HG03135 (cell line): ENCODE data around the gene WEE1.
"Not testable (repeated sequence)": the region's sequence is repeated elsewhere in the genome, so short reads cannot be mapped to it uniquely, and the experiment has no call there.

Experiments used
- ATAC-seq: cut with Tn5 transposase; IDR thresholded peaks from one replicate; pipeline ENCODE4 v1.9.1; 2021; ENCODE audit warnings: mild to moderate bottlenecking, moderate library complexity; ENCODE audit not compliant: unreplicated experiment

Gene WEE1

GRCh38 chr11:9617940-9618339 is 44.5 kb downstream of the WEE1 start:
- ATAC-seq, result no peak

- no peak for ATAC-seq
Measured at GRCh38 chr11:9619004-9619403, 45.5 kb downstream of the WEE1 start.

GRCh38 chr11:9619971-9620370 is 46.5 kb downstream of the WEE1 start:
- ATAC-seq, result no peak

- ATAC-seq, result not testable (repeated sequence)
Measured at GRCh38 chr11:9622353-9622752, 48.9 kb downstream of the WEE1 start.

- ATAC-seq, result not testable (repeated sequence)
Measured at GRCh38 chr11:9623053-9623452, 49.6 kb downstream of the WEE1 start.

- ATAC-seq, result no peak
Measured at GRCh38 chr11:9624448-9624847, 51.0 kb downstream of the WEE1 start.

- ATAC-seq, result no peak
Measured at GRCh38 chr11:9625162-9625561, 51.7 kb downstream of the WEE1 start.

GRCh38 chr11:9625728-9626127 is 52.3 kb downstream of the WEE1 start:
- no peak for ATAC-seq

GRCh38 chr11:9626496-9627394 is 53.3 kb downstream of the WEE1 start:
- ATAC-seq, result no peak

- ATAC-seq, result no peak
Measured at GRCh38 chr11:9629064-9629463, 55.6 kb downstream of the WEE1 start.

- ATAC-seq, result no peak
Measured at GRCh38 chr11:9633679-9634078, 60.2 kb downstream of the WEE1 start.

- no peak for ATAC-seq
Measured at GRCh38 chr11:9636691-9637090, 63.2 kb downstream of the WEE1 start.

- no peak for ATAC-seq
Measured at GRCh38 chr11:9639099-9639498, 65.6 kb downstream of the WEE1 start.
